Measurements from ENCODE around the gene APOL6.
A peak's percentile ranks its signal among the peaks of the same experiment; 100 is the strongest.

The APOL6 gene

GRCh38 chr22:35632935-35633334, 15.3 kb upstream of the APOL6 start:
- H3K4me3 ChIP-seq (ENCODE audit: low read depth, low read length), result no peak overlapping the region
- DNase-seq (ENCODE audit: low read depth), result no peak

DNA sequence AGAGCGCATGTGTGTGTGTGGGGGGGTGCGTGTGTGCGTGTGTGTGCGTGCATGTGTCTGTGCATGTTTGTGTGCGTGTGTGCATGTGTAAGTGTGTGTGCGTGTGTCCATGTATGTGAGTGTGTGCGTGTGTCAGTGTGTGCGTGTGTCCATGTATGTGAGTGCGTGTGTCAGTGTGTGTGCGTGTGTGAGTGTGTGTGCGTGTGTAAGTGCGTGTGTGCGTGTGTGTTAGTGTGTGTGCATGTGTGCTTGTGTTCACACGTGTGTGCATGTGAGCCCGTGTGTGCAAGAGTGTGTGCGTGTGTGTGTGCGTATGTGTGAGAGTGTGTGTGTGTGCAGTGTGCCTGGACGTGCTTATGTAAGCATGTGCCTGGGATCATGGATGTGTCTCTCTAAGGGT, 14.7 kb upstream of the APOL6 start:
- no peak for DNase-seq (ENCODE audit: low read depth)
- H3K4me3 ChIP-seq (ENCODE audit: low read depth, low read length), result no peak overlapping the region

GRCh38 chr22:35634015-35634414, 14.2 kb upstream of the APOL6 start:
- no peak overlapping the region for H3K4me3 ChIP-seq (ENCODE audit: low read depth, low read length)
- DNase-seq (ENCODE audit: low read depth), result no peak

GRCh38 chr22:35634943-35635540, 13.2 kb upstream of the APOL6 start:
- no peak for DNase-seq (ENCODE audit: low read depth)
- H3K4me3 ChIP-seq (ENCODE audit: low read depth, low read length), result no peak overlapping the region

DNA sequence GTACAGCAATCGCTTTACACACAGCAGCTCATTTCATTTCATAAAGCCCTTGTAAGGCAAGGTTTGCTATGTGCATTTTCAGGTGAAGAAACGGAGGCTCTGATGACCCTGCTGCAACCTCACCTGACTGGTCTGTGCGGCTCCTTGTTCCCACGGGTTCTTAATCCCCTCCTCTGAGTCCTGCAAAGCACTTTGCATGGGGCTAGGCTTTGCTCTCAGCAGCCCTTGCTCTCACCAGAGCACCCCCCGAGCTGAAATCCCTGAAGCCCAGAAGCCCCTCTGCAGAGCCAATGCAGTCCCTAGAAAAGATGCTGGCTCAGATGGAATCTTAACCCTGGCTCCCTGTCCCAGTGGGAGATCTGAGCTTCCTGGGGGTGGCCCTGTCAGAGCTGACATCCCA, 11.0 kb upstream of the APOL6 start:
- H3K4me3 ChIP-seq (ENCODE audit: low read depth, low read length), result no peak overlapping the region
- DNase-seq (ENCODE audit: low read depth), result no peak

DNA sequence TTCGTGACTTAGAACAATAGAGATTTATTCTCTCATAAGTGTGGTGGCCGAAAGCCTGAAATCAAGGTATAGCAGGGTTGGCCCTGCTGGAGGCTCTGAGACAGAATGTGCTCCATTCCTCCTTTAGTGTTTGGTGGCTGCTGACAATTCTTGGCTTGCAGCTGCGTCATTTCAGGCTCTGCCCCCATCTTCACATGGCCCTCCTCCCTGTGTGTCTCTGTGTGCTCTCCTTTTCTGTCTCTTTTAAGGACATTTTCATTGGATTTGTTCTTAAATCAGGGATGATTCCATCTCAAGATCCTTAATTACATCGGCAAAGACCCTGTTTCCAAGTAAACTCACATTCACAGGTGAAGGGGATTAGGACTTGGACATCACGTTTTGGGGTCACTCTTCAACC, 10.2 kb upstream of the APOL6 start:
- H3K4me3 ChIP-seq (ENCODE audit: low read depth, low read length), result no peak overlapping the region
- DNase-seq (ENCODE audit: low read depth), result no peak

DNA sequence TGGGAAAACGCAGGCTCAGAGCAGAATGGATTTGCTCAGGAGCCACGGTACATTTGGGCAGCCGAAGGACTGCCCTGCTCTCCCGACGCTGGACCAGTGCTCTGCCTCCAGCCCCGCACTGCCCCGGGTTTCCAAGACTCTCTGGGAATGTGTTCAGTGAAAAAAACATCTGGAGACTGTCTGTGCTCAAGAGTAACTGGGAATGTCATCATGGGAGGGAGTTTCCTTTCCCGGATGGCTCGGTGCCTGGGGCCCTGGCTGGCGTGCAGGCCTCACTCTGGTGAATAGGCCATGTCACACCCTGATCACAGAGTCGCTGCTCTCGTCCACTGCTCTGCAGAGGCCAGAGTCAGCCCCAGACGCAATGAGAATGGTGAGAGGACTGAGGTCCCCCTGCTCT, 9.8 kb upstream of the APOL6 start:
- H3K4me3 ChIP-seq (ENCODE audit: low read depth, low read length), result no peak overlapping the region
- no peak for DNase-seq (ENCODE audit: low read depth)

- no peak for DNase-seq (ENCODE audit: low read depth)
- H3K4me3 ChIP-seq (ENCODE audit: low read depth, low read length), result no peak overlapping the region
These were observed 6.6 kb upstream of the APOL6 start for GRCh38 chr22:35641494-35642120.

DNA sequence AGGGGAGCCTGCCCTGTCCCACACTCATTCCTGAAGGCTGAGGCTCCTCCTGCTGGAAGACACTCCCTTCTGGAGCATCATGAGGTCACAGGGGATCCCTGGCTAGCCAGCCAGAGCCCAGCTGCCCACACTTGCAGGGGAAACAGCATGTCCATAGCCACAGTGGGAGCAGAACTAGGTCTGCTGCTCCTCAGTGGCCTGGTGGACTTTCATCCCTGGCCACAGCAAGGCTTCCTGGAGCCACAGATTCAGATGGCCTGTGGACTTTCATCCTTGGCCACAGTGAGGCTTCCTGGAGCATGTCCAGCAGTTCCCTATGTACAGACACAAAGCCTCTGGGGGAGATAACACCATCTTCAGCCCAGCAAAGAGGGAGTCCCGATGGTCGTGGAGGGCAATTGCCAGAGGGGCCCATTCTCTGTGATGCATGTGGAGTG, 5.9 kb upstream of the APOL6 start:
- no peak for DNase-seq (ENCODE audit: low read depth)

GRCh38 chr22:35643991-35644390, 4.3 kb upstream of the APOL6 start:
- H3K4me3 ChIP-seq (ENCODE audit: low read depth, low read length), result no peak overlapping the region
- DNase-seq (ENCODE audit: low read depth), result no peak

More for the DNA sequence above, 5.9 kb upstream of the APOL6 start:
- H3K4me3 ChIP-seq (ENCODE audit: low read depth, low read length), result no peak overlapping the region

GRCh38 chr22:35645646-35646045, 2.6 kb upstream of the APOL6 start:
- no peak overlapping the region for H3K4me3 ChIP-seq (ENCODE audit: low read depth, low read length)
- DNase-seq (ENCODE audit: low read depth), result no peak

DNA sequence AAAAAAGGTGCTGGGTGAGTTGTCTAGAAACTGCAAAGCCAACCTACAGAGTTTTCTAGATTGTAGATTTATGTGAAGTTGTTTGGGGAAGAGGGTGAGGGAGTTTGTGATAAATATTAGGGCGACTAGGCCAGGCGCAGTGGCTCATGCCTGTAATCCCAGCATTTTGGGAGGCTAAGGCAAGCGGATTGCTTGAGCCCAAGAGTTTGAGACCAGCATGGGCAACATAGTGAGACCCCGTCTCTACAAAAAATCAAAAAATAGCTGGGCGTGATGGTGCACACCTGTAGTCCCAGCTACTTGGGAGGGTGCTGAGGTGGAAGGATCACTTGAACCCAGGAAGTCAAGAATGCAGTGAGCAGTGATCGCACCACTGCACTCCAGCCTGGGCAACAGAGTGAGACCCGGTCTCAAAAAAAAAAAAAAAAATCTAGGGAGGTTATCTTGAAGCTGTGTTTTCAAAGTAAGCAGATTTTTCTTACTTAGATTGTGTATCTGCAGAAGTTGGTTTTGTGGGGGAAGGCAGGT, 844 bp downstream of the APOL6 start:
- no peak for DNase-seq (ENCODE audit: low read depth)
- H3K4me3 ChIP-seq (ENCODE audit: low read depth, low read length), result peak overlapping the region; percentile 62

DNA sequence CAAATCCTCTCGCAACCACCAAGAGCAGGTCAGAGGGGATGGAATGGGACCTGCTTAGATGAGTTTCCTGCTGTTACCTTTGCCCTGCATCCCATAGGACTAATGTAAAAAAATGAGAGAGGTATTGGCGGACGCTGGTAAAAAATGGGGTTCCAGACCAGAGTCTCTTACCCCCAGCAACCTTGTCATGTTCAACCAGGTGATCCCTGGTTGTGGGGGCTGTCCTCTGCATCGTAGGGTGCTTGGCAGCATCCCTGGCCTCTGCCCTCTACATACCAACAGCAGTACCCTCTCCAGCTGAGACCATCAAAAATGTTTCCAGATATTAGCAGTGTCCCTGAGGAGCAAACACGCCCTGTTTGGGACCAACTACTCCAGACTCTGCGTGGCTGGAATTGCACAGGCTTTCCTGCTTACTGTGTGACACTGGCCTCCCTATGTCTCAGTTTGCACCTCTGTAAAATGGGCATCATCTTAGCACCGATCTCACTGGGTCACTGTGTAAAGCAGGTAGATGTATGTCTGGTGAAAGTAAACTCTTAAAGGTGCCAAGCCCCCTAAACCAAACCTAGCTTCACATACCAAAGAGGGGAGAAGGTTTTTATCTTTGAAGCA, 1.5 kb downstream of the APOL6 start:
- H3K4me3 ChIP-seq (ENCODE audit: low read depth, low read length), result peak overlapping the region; percentile 62
- DNase-seq (ENCODE audit: low read depth), result no peak

DNA sequence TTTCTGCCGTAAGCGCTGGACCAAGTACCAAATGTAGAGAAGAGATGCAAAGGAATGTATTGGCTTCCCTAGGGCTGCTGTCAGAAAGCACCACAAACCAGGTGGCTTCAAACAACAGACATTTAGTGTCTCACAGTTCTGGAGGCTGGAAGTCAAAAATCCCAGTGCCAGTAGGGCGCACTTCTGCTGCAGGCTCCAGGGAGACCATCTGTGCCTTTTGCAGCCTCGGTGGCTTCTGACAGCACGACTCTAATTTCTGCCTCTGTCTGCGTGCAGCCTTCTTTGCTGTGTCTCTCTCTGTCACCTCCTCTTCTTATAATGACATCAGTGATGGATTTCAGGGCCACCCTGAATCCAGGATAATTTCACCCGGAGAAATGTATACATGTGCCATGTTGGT, 2.8 kb downstream of the APOL6 start:
- DNase-seq (ENCODE audit: low read depth), result no peak
- H3K4me3 ChIP-seq (ENCODE audit: low read depth, low read length), result no peak overlapping the region

DNA sequence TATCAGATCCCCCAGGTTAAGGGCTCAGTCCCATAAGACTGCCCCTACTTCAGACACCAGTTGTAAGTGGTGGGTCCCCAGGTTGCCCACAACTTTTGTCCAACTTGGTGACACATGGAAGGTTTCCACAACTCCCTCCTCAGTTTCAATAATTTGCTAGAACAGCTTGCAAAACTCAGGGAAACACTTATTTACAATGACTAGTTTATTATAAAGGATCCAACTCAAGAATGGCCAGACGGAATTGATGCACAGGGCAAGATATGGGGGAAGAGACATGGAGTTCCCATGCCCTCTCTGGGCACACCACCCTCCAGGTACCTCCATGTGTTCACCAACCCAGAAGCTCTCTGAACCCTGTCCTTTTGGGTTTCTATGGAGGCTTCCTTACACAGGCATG, 5.6 kb downstream of the APOL6 start:
- DNase-seq (ENCODE audit: low read depth), result no peak
- no peak overlapping the region for H3K4me3 ChIP-seq (ENCODE audit: low read depth, low read length)

- DNase-seq (ENCODE audit: low read depth), result no peak
- H3K4me3 ChIP-seq (ENCODE audit: low read depth, low read length), result no peak overlapping the region
These were observed 8.1 kb downstream of the APOL6 start for GRCh38 chr22:35656284-35656752.

DNA sequence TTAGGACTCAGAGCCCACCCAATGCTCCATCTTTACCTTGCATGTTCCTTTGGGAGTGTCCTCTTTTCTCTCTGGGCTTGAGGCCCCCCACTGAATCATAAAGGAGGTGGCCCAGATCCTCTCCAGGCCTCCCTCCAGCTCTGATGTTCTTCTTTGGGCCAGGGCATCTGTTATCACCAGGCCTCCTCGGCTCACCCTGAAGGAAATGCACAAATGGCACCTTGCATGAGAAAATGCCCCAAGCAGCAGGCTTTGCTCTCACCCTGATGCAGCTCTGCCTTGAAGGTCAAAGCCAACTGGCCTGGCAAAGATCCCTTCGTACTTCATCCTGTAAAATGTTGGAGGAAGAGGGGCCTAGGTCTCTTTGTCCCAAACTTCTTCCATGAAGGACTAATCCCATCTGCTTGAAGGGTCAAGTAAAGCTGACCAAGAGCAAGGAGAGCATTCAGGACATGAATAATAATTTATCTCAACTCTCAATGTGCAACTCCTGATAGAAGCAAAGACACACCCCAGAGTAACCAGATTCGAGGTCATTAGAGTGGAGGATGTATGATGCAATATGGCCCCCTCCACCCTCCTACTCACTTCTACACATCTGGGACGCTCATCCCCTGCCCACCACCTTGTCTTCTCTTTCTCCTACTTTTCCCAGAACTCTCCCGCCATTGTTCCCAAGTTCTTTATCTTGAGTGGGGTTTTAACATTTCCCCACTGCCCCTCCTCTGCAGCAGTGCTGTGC, 9.5 kb downstream of the APOL6 start:
- H3K4me3 ChIP-seq (ENCODE audit: low read depth, low read length), result no peak overlapping the region

GRCh38 chr22:35660291-35661127, 12.3 kb downstream of the APOL6 start:
- no peak for DNase-seq (ENCODE audit: low read depth)
- H3K4me3 ChIP-seq (ENCODE audit: low read depth, low read length), result no peak overlapping the region

More for the DNA sequence above, 9.5 kb downstream of the APOL6 start:
- DNase-seq (ENCODE audit: low read depth), result no peak

DNA sequence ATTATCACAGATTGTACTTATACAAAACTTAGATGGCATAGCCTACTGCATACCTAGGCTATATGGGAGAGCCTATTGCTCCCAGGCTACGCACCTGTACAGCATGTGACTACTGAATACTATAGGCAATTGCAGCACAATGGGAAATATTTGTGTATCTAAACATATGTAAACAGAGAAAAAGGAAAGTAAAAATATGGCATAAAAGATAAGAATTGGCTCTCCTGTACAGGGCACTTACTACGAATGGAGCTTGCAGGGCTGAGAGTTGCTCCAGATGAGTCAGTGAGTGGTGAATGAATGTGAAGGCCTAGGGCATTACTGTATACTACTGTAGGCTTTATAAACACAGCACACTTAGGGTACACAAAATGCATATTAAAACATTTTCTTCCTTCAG, 13.2 kb downstream of the APOL6 start:
- DNase-seq (ENCODE audit: low read depth), result no peak
- no peak overlapping the region for H3K4me3 ChIP-seq (ENCODE audit: low read depth, low read length)

Data from skeletal muscle cell (primary cell).